ENCODE measurements around the gene PSMD1. TPM values are rescaled to one million over a fixed set of nuclear protein-coding genes. Genes with fewer than 3 reads are reported as not detected.

Gene PSMD1
- polyA plus RNA-seq, 1 donor from 2014 or later: 83.8 TPM

DNA sequence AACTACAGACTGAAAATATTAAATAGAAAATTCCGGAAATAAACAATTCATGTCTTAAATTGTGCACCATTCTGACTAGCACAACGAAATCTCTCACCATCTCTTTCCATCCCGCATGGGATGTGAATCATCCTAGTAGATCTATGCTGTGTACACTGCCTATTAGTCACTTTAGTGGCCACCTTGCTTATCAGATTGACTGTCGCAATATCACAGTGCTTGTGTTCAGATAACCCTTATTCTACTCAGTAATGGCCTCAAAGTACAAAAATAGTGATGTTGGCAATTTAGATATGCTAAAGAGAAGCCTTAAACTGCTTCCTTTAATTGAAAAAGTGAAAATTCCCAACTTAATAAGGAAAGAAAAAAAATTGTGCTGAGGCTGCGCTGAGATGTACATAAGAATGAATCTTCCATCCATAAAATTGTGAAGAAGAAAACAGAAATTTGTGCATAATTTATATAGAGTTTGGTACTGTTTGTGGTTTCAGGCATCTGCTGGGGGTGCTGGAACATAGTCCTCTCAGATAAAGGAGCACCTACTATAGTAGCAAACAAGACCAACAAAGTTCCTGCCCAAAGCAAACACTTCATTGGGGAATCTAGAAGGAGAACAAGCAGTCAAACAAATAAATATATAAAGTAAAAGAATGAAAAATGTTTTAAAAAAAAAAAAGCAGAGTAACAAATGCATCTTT, 12.0 kb downstream of the PSMD1 start:
- Histone ChIP-seq H4K20me1 (ENCODE audit: insufficient read depth) (no peaks in the 10 kb centered on the region), H3K9ac (ENCODE audit: low read length) (no peak overlapping the region), H3K9me3 (ENCODE audit: low read length) (no peaks in the 10 kb centered on the region), H3K4me2 (ENCODE audit: low read length) (no peak overlapping the region), H3F3A (ENCODE audit: insufficient read depth, low read length, poor library complexity, severe bottlenecking) (no peaks in the 10 kb centered on the region), H3K9me2 (ENCODE audit: insufficient read depth, low read length) (no peaks in the 10 kb centered on the region), H3K79me2 (replicated peaks; ENCODE audit: insufficient read depth, low read length) (no peaks in the 10 kb centered on the region), H3K27me3 (ENCODE audit: insufficient read depth, low read depth, low read length) (no peaks in the 10 kb centered on the region), H3K4me3 (ENCODE audit: low read length) (no peak overlapping the region), H2AFZ (ENCODE audit: low read depth, low read length) (no peak overlapping the region), H3K27ac (ENCODE audit: low read length) (no peak overlapping the region), H3K36me3 (ENCODE audit: insufficient read depth, low read length) (peaks cover 13% of the 10 kb centered on the region)
- TF ChIP-seq, protein P1, sequence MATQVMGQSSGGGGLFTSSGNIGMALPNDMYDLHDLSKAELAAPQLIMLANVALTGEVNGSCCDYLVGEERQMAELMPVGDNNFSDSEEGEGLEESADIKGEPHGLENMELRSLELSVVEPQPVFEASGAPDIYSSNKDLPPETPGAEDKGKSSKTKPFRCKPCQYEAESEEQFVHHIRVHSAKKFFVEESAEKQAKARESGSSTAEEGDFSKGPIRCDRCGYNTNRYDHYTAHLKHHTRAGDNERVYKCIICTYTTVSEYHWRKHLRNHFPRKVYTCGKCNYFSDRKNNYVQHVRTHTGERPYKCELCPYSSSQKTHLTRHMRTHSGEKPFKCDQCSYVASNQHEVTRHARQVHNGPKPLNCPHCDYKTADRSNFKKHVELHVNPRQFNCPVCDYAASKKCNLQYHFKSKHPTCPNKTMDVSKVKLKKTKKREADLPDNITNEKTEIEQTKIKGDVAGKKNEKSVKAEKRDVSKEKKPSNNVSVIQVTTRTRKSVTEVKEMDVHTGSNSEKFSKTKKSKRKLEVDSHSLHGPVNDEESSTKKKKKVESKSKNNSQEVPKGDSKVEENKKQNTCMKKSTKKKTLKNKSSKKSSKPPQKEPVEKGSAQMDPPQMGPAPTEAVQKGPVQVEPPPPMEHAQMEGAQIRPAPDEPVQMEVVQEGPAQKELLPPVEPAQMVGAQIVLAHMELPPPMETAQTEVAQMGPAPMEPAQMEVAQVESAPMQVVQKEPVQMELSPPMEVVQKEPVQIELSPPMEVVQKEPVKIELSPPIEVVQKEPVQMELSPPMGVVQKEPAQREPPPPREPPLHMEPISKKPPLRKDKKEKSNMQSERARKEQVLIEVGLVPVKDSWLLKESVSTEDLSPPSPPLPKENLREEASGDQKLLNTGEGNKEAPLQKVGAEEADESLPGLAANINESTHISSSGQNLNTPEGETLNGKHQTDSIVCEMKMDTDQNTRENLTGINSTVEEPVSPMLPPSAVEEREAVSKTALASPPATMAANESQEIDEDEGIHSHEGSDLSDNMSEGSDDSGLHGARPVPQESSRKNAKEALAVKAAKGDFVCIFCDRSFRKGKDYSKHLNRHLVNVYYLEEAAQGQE (IDR thresholded peaks at IDR 0.05; ENCODE audit: borderline replicate concordance): no peak
- no peak for TF ChIP-seq POLR2AphosphoS5 (IDR thresholded peaks at IDR 0.05)
- no peak for TF ChIP-seq TAF1 (IDR thresholded peaks at IDR 0.05; ENCODE audit: low read depth)
- no peak for TF ChIP-seq RAD21 (conservative IDR thresholded peaks at IDR 0.05)
- no peak for TF ChIP-seq EP300 (conservative IDR thresholded peaks at IDR 0.05; ENCODE audit: poor library complexity, severe bottlenecking)
- TF ChIP-seq, protein P2, sequence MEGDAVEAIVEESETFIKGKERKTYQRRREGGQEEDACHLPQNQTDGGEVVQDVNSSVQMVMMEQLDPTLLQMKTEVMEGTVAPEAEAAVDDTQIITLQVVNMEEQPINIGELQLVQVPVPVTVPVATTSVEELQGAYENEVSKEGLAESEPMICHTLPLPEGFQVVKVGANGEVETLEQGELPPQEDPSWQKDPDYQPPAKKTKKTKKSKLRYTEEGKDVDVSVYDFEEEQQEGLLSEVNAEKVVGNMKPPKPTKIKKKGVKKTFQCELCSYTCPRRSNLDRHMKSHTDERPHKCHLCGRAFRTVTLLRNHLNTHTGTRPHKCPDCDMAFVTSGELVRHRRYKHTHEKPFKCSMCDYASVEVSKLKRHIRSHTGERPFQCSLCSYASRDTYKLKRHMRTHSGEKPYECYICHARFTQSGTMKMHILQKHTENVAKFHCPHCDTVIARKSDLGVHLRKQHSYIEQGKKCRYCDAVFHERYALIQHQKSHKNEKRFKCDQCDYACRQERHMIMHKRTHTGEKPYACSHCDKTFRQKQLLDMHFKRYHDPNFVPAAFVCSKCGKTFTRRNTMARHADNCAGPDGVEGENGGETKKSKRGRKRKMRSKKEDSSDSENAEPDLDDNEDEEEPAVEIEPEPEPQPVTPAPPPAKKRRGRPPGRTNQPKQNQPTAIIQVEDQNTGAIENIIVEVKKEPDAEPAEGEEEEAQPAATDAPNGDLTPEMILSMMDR (IDR thresholded peaks at IDR 0.05; ENCODE audit: poor library complexity, severe bottlenecking): no peak
- TF ChIP-seq SMC3 (conservative IDR thresholded peaks at IDR 0.05; ENCODE audit: poor library complexity): no peak
- TF ChIP-seq EZH2 (IDR thresholded peaks at IDR 0.05; ENCODE audit: borderline replicate concordance, insufficient read depth, low read length, poor library complexity, severe bottlenecking): no peak
- no peak for TF ChIP-seq MXI1 (conservative IDR thresholded peaks at IDR 0.05; ENCODE audit: poor library complexity, severe bottlenecking)

DNA sequence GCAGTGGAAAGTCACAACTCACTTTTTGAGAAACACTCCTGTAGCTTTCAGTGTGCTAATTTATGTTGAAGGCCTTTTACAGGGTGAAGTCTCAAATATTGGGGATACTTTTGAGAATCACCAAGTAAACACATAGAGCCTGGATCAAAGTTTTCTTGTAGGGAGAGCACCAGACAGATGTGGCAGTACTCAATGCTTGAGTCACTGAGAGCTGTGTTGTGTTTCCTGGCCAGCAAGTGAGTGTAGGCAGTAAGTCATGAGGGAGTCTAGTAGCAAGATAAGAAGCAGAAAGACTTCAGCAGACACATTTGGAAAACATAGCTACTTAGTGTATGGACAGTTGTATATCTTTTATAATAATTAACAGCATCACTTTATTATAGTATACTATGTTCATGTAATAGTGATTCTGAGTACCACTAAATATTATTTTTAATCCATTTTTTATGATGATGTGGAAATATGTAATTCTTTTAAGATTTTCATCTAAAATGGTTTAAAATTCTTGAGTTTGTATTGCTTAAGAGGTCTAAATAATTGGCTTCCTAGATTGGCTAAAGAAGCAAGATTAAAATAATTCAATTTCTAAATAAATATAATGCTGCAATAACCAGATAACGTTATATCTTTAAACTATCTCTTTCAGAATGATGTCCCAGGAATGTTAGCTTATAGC, 12.8 kb downstream of the PSMD1 start:
- no peak overlapping the region for H3K27ac ChIP-seq (ENCODE audit: low read length)
- H3K36me3 ChIP-seq (ENCODE audit: insufficient read depth, low read length): peaks cover 13% of the 10 kb centered on the region
- H3K4me3 ChIP-seq (ENCODE audit: low read length): no peak overlapping the region
- H4K20me1 ChIP-seq (ENCODE audit: insufficient read depth): no peaks in the 10 kb centered on the region
- H3K9ac ChIP-seq (ENCODE audit: low read length): no peak overlapping the region
- H3K9me2 ChIP-seq (ENCODE audit: insufficient read depth, low read length): no peaks in the 10 kb centered on the region
- no peak overlapping the region for H2AFZ ChIP-seq (ENCODE audit: low read depth, low read length)
- TF ChIP-seq, protein P2 (IDR thresholded peaks at IDR 0.05; ENCODE audit: poor library complexity, severe bottlenecking): no peak
- TF ChIP-seq RAD21 (conservative IDR thresholded peaks at IDR 0.05): no peak
- TF ChIP-seq TAF1 (IDR thresholded peaks at IDR 0.05; ENCODE audit: low read depth): no peak
- no peak for TF ChIP-seq SMC3 (conservative IDR thresholded peaks at IDR 0.05; ENCODE audit: poor library complexity)
- no peak for TF ChIP-seq EP300 (conservative IDR thresholded peaks at IDR 0.05; ENCODE audit: poor library complexity, severe bottlenecking)
- TF ChIP-seq, protein P1 (IDR thresholded peaks at IDR 0.05; ENCODE audit: borderline replicate concordance): no peak
- TF ChIP-seq POLR2AphosphoS5 (IDR thresholded peaks at IDR 0.05): no peak
- TF ChIP-seq EZH2 (IDR thresholded peaks at IDR 0.05; ENCODE audit: borderline replicate concordance, insufficient read depth, low read length, poor library complexity, severe bottlenecking): no peak
- TF ChIP-seq MXI1 (conservative IDR thresholded peaks at IDR 0.05; ENCODE audit: poor library complexity, severe bottlenecking): no peak
- no peaks in the 10 kb centered on the region for H3K9me3 ChIP-seq (ENCODE audit: low read length)
- H3K27me3 ChIP-seq (ENCODE audit: insufficient read depth, low read depth, low read length): no peaks in the 10 kb centered on the region
- no peaks in the 10 kb centered on the region for H3F3A ChIP-seq (ENCODE audit: insufficient read depth, low read length, poor library complexity, severe bottlenecking)
- no peaks in the 10 kb centered on the region for H3K79me2 ChIP-seq (replicated peaks; ENCODE audit: insufficient read depth, low read length)
- no peak overlapping the region for H3K4me2 ChIP-seq (ENCODE audit: low read length)
